Measurements from ENCODE around the gene BOLA2B. TPM values are rescaled to one million over a fixed set of nuclear protein-coding genes. Genes with fewer than 3 reads are reported as not detected.

BOLA2B gene
- total and polyA plus RNA-seq, 2 experiments from 2014 or later: 350 to 659 TPM

DNA sequence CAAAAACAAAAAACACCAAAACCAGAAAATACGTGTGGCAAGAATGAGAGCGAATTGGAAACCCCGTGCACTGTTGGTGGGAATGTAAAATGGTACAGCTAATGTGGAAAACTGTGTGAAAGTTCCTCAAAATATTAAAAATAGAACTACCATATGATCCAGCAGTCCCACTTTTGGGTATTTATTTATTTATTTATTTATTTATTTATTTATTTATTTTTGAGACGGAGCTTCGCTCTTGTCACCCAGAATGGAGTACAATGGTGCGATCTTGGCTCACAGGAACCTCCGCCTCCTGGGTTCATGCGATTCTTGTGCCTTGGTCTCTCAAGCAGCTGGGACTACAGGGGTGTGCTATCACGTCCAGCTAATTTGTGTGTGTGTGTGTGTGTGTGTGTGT is 40.9 kb downstream of the BOLA2B start:
- TF ChIP-seq CREB1 (CRISPR knock-in tag; IDR thresholded peaks at IDR 0.05; ENCODE audit: low read depth) (no peak), STAT1 (IDR thresholded peaks at IDR 0.05; ENCODE audit: unreplicated experiment) (no peak), POLR2AphosphoS5 (IDR thresholded peaks at IDR 0.05; ENCODE audit: low read depth) (no peak), ZNF331 (CRISPR knock-in tag; IDR thresholded peaks at IDR 0.05; ENCODE audit: low read depth) (no peak), EZH2phosphoT487 (IDR thresholded peaks at IDR 0.05; ENCODE audit: unreplicated experiment) (no peak), JUNB (IDR thresholded peaks at IDR 0.05; ENCODE audit: unreplicated experiment) (no peak), EZH2 (IDR thresholded peaks at IDR 0.05; ENCODE audit: low read depth, unreplicated experiment) (no peak), ZNF114 (CRISPR knock-in tag; IDR thresholded peaks at IDR 0.05) (no peak)
- TF ChIP-seq, protein P1, sequence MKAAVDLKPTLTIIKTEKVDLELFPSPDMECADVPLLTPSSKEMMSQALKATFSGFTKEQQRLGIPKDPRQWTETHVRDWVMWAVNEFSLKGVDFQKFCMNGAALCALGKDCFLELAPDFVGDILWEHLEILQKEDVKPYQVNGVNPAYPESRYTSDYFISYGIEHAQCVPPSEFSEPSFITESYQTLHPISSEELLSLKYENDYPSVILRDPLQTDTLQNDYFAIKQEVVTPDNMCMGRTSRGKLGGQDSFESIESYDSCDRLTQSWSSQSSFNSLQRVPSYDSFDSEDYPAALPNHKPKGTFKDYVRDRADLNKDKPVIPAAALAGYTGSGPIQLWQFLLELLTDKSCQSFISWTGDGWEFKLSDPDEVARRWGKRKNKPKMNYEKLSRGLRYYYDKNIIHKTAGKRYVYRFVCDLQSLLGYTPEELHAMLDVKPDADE (IDR thresholded peaks at IDR 0.05): no peak
- TF ChIP-seq, protein P2, sequence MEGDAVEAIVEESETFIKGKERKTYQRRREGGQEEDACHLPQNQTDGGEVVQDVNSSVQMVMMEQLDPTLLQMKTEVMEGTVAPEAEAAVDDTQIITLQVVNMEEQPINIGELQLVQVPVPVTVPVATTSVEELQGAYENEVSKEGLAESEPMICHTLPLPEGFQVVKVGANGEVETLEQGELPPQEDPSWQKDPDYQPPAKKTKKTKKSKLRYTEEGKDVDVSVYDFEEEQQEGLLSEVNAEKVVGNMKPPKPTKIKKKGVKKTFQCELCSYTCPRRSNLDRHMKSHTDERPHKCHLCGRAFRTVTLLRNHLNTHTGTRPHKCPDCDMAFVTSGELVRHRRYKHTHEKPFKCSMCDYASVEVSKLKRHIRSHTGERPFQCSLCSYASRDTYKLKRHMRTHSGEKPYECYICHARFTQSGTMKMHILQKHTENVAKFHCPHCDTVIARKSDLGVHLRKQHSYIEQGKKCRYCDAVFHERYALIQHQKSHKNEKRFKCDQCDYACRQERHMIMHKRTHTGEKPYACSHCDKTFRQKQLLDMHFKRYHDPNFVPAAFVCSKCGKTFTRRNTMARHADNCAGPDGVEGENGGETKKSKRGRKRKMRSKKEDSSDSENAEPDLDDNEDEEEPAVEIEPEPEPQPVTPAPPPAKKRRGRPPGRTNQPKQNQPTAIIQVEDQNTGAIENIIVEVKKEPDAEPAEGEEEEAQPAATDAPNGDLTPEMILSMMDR (conservative IDR thresholded peaks at IDR 0.05; ENCODE audit: low read depth in 2 of 2): no peak
- TF ChIP-seq, protein P3, sequence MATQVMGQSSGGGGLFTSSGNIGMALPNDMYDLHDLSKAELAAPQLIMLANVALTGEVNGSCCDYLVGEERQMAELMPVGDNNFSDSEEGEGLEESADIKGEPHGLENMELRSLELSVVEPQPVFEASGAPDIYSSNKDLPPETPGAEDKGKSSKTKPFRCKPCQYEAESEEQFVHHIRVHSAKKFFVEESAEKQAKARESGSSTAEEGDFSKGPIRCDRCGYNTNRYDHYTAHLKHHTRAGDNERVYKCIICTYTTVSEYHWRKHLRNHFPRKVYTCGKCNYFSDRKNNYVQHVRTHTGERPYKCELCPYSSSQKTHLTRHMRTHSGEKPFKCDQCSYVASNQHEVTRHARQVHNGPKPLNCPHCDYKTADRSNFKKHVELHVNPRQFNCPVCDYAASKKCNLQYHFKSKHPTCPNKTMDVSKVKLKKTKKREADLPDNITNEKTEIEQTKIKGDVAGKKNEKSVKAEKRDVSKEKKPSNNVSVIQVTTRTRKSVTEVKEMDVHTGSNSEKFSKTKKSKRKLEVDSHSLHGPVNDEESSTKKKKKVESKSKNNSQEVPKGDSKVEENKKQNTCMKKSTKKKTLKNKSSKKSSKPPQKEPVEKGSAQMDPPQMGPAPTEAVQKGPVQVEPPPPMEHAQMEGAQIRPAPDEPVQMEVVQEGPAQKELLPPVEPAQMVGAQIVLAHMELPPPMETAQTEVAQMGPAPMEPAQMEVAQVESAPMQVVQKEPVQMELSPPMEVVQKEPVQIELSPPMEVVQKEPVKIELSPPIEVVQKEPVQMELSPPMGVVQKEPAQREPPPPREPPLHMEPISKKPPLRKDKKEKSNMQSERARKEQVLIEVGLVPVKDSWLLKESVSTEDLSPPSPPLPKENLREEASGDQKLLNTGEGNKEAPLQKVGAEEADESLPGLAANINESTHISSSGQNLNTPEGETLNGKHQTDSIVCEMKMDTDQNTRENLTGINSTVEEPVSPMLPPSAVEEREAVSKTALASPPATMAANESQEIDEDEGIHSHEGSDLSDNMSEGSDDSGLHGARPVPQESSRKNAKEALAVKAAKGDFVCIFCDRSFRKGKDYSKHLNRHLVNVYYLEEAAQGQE (IDR thresholded peaks at IDR 0.05; ENCODE audit: unreplicated experiment): no peak
- TF ChIP-seq, protein P4, sequence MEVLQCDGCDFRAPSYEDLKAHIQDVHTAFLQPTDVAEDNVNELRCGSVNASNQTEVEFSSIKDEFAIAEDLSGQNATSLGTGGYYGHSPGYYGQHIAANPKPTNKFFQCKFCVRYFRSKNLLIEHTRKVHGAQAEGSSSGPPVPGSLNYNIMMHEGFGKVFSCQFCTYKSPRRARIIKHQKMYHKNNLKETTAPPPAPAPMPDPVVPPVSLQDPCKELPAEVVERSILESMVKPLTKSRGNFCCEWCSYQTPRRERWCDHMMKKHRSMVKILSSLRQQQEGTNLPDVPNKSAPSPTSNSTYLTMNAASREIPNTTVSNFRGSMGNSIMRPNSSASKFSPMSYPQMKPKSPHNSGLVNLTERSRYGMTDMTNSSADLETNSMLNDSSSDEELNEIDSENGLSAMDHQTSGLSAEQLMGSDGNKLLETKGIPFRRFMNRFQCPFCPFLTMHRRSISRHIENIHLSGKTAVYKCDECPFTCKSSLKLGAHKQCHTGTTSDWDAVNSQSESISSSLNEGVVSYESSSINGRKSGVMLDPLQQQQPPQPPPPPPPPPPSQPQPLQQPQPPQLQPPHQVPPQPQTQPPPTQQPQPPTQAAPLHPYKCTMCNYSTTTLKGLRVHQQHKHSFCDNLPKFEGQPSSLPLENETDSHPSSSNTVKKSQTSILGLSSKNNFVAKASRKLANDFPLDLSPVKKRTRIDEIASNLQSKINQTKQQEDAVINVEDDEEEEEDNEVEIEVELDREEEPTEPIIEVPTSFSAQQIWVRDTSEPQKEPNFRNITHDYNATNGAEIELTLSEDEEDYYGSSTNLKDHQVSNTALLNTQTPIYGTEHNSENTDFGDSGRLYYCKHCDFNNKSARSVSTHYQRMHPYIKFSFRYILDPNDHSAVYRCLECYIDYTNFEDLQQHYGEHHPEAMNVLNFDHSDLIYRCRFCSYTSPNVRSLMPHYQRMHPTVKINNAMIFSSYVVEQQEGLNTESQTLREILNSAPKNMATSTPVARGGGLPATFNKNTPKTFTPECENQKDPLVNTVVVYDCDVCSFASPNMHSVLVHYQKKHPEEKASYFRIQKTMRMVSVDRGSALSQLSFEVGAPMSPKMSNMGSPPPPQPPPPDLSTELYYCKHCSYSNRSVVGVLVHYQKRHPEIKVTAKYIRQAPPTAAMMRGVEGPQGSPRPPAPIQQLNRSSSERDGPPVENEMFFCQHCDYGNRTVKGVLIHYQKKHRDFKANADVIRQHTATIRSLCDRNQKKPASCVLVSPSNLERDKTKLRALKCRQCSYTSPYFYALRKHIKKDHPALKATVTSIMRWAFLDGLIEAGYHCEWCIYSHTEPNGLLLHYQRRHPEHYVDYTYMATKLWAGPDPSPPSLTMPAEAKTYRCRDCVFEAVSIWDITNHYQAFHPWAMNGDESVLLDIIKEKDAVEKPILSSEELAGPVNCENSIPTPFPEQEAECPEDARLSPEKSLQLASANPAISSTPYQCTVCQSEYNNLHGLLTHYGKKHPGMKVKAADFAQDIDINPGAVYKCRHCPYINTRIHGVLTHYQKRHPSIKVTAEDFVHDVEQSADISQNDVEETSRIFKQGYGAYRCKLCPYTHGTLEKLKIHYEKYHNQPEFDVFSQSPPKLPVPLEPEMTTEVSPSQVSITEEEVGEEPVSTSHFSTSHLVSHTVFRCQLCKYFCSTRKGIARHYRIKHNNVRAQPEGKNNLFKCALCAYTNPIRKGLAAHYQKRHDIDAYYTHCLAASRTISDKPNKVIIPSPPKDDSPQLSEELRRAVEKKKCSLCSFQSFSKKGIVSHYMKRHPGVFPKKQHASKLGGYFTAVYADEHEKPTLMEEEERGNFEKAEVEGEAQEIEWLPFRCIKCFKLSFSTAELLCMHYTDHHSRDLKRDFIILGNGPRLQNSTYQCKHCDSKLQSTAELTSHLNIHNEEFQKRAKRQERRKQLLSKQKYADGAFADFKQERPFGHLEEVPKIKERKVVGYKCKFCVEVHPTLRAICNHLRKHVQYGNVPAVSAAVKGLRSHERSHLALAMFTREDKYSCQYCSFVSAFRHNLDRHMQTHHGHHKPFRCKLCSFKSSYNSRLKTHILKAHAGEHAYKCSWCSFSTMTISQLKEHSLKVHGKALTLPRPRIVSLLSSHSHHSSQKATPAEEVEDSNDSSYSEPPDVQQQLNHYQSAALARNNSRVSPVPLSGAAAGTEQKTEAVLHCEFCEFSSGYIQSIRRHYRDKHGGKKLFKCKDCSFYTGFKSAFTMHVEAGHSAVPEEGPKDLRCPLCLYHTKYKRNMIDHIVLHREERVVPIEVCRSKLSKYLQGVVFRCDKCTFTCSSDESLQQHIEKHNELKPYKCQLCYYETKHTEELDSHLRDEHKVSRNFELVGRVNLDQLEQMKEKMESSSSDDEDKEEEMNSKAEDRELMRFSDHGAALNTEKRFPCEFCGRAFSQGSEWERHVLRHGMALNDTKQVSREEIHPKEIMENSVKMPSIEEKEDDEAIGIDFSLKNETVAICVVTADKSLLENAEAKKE (CRISPR knock-in tag; IDR thresholded peaks at IDR 0.05): no peak
- Histone ChIP-seq H3K4me3 (no peak overlapping the region), H3K79me2 (replicated peaks; ENCODE audit: insufficient read depth) (no peaks in the 10 kb centered on the region), H4K20me1 (replicated peaks; ENCODE audit: insufficient read depth) (no peaks in the 10 kb centered on the region), H3K27ac (ENCODE audit: low read depth) (no peak overlapping the region), H2AFZ (no peak overlapping the region), H3F3A (replicated peaks; ENCODE audit: low read depth) (no peaks in the 10 kb centered on the region), H3K4me1 (ENCODE audit: insufficient read depth) (no peaks in the 10 kb centered on the region), H3K4me2 (no peak overlapping the region), H3K36me3 (ENCODE audit: insufficient read depth) (no peaks in the 10 kb centered on the region), H3K27me3 (ENCODE audit: insufficient read depth) (no peaks in the 10 kb centered on the region), H3K9me2 (ENCODE audit: insufficient read depth) (0 out of 2 replicates have a peak, but pooled peaks cover 10% of the 10 kb centered on the region)
- ATAC-seq (no peak), DNase-seq (ENCODE audit: low spot score) (no peak)
- Mint-ChIP-seq H3K36me3 (ENCODE audit: low read depth) (no peaks in the 10 kb centered on the region), H3K27me3 (ENCODE audit: insufficient read depth, low read depth, poor library complexity) (peaks cover 11% of the 10 kb centered on the region), H3K4me1 (no peaks in the 10 kb centered on the region), H3K27ac (no peak overlapping the region), H3K9me3 (peaks cover 17% of the 10 kb centered on the region; the same call in 2 of the 3 replicates), H3K4me3 (no peak overlapping the region)

All from GM23338 (cell line).